ENCODE results near the gene NPTXR.

DNA sequence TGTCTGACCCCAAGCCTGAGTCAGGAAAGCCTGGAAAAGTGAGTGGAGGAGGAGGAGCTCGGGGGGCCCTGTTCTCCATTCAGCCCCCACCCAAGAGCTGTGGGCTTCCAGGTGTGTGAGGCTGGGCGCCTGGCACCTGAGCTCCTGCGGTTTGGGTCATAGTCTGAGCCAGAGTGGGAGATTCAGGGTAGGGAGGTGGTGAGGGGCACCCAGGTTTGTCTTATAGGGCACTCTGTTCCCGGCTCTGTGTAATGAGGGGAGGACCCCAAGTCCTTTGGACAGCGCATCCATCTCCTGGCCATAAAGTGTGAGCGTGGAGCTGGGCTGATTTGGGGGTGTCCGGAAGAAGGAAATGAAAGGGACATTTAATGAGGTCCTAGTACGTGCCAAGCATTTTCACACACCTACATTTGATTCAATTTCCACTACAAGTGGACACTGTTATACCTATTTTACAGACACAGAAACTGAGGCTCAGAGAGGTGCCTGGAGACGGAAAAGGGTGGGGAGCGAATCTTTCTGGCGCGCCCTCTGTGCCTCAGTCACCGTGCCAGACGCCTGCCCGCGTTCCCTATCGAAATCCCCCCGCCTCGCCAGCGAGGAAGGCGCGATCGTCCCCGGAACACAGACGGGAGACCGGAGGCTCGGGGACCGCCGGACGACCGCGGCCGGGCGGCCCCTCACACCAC, 1.2 kb downstream of the NPTXR start:
- TF ChIP-seq CTCF (conservative IDR thresholded peaks at IDR 0.05; ENCODE audit: low read depth, low read length) (no peak), EZH2 (IDR thresholded peaks at IDR 0.05; ENCODE audit: borderline replicate concordance, low read depth, low read length, poor library complexity, severe bottlenecking) (no peak)
